Stimulated activated CD8-positive, alpha-beta memory T cell treated with anti-CD3 and anti-CD28 coated beads, Interleukin-7, amount 100 ng/mL, for 24 hours (primary cell): ENCODE measurements around the gene UBE2D1.
A peak's percentile ranks its signal among the peaks of the same experiment; 100 is the strongest.

Source experiments
- DNase-seq: peaks from one replicate; pipeline ENCODE4 v3.0.0-alpha.2; 2020; ENCODE audit warnings: low read depth

Gene UBE2D1

GRCh38 chr10:58334817-58335305 is at the start of gene UBE2D1:
Gene UBE2D1 (plus strand): TSS chr10:58335006. CDS start chr10:58335202, 196 bp downstream.
- DNase-seq, result peak; percentile 72

GRCh38 chr10:58291538-58292174 is 43.1 kb upstream of the UBE2D1 start:
- no peak for DNase-seq

GRCh38 chr10:58293989-58294388 is 40.8 kb upstream of the UBE2D1 start:
- no peak for DNase-seq

- DNase-seq, result peak; percentile 16
These were observed 35.2 kb upstream of the UBE2D1 start for GRCh38 chr10:58299580-58299979.

GRCh38 chr10:58300676-58301075 is 34.1 kb upstream of the UBE2D1 start:
- DNase-seq, result no peak

GRCh38 chr10:58302254-58302653 is 32.6 kb upstream of the UBE2D1 start:
- no peak for DNase-seq

- DNase-seq, result no peak
These were observed 30.6 kb upstream of the UBE2D1 start for GRCh38 chr10:58304099-58304633.

- DNase-seq, result no peak
These were observed 29.0 kb upstream of the UBE2D1 start for GRCh38 chr10:58305821-58306220.

- no peak for DNase-seq
These were observed 27.1 kb upstream of the UBE2D1 start for GRCh38 chr10:58307676-58308075.

- no peak for DNase-seq
These were observed 23.8 kb upstream of the UBE2D1 start for GRCh38 chr10:58311026-58311425.

GRCh38 chr10:58316874-58317273 is 17.9 kb upstream of the UBE2D1 start:
- DNase-seq, result no peak

GRCh38 chr10:58318346-58318745 is 16.5 kb upstream of the UBE2D1 start:
- no peak for DNase-seq

- DNase-seq, result no peak
These were observed 15.2 kb upstream of the UBE2D1 start for GRCh38 chr10:58319599-58319998.

GRCh38 chr10:58320351-58321049 is 14.3 kb upstream of the UBE2D1 start:
- DNase-seq, result no peak

- DNase-seq, result no peak
These were observed 12.6 kb upstream of the UBE2D1 start for GRCh38 chr10:58322072-58322834.

- no peak for DNase-seq
These were observed 12.0 kb upstream of the UBE2D1 start for GRCh38 chr10:58322835-58323209.

GRCh38 chr10:58326967-58327381 is 7.8 kb upstream of the UBE2D1 start:
- DNase-seq, result no peak

GRCh38 chr10:58328233-58328632 is 6.6 kb upstream of the UBE2D1 start:
- DNase-seq, result no peak

- DNase-seq, result no peak
These were observed 4.4 kb upstream of the UBE2D1 start for GRCh38 chr10:58330431-58330830.

GRCh38 chr10:58331646-58332045 is 3.2 kb upstream of the UBE2D1 start:
- DNase-seq, result no peak

- DNase-seq, result no peak
These were observed 650 bp downstream of the UBE2D1 start for GRCh38 chr10:58335306-58336005.

GRCh38 chr10:58336242-58336641 is 1.4 kb downstream of the UBE2D1 start:
- no peak for DNase-seq
